Activated CD8-positive, alpha-beta memory T cell treated with anti-CD3 and anti-CD28 coated beads for 4 hours (primary cell): Measurements from ENCODE around the gene ASPRV1.

Source experiments
- DNase-seq, 2 donors: peaks; one replicate each; pipeline ENCODE4 v3.0.0-alpha.2; 2020; ENCODE audit warnings: low read depth in 2 of 2

ASPRV1 gene

DNA sequence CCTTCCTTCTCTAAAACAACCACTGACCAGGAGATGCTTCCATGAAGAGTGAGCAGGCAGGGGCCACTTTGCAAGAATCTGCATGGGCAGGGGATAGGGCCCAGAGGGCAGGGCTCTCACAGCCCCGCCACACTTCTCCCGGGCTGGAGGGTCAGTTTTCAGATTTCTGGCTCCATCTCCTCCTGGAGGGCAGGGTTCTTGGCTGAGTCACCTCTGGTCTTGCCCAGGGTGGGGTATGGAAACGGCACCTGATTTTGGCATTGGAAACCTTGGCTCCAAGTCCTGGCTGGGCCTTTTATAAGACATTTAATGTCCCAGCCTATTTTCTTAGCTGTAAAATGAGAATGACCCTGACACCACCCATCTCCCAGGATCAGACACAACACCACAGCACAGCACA, 27.6 kb upstream of the ASPRV1 start:
- DNase-seq, result no peak

- no peak for DNase-seq
Observed at GRCh38 chr2:69988086-69988635, 26.7 kb upstream of the ASPRV1 start.

GRCh38 chr2:69986691-69987090, 25.3 kb upstream of the ASPRV1 start:
- DNase-seq, result no peak

- no peak for DNase-seq
Observed at GRCh38 chr2:69985688-69986087, 24.3 kb upstream of the ASPRV1 start.

GRCh38 chr2:69985216-69985615, 23.8 kb upstream of the ASPRV1 start:
- DNase-seq, result no peak

GRCh38 chr2:69983392-69983966, 22.0 kb upstream of the ASPRV1 start:
- DNase-seq, result no peak

DNA sequence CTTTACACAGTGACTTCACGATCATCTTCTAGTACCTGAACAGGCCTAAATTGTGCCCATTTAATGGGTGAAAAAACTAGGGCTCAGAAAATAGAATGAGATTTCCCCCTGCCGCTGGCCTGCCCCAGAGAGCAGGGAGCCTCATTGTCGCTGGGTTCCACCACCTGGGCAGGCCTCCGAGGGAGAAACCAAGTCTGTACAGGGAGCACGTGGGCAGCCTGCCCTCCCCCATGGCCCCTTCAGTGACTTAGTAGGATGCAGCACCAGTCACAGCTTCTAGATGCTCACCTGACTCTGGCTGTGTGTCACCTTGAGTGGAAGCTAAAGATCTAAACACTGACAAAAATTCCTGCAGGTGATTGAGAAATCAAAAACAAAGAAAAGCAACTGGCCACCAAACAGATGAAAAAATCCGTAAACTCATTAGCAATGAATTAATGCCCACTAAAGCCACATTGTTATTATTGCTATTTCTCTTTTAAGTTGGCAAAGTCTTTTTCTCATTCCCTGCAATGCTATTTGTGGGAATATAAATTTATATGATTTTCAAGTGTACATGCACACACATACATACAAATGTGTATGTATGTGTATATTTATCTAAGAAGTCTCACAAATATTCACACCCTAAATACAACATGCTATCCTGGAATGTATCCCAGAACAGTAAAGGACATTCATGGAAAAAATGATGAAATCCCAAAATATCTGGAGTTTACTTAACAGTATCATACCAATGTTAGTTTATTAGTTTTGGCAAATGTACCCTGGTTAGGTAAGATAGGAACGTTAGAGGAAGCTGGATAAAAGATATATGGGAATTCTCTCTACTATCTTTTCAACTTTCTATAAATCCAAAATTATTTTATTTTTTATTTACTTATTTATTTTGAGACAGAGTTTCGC, 18.7 kb upstream of the ASPRV1 start:
- no peak for DNase-seq

DNA sequence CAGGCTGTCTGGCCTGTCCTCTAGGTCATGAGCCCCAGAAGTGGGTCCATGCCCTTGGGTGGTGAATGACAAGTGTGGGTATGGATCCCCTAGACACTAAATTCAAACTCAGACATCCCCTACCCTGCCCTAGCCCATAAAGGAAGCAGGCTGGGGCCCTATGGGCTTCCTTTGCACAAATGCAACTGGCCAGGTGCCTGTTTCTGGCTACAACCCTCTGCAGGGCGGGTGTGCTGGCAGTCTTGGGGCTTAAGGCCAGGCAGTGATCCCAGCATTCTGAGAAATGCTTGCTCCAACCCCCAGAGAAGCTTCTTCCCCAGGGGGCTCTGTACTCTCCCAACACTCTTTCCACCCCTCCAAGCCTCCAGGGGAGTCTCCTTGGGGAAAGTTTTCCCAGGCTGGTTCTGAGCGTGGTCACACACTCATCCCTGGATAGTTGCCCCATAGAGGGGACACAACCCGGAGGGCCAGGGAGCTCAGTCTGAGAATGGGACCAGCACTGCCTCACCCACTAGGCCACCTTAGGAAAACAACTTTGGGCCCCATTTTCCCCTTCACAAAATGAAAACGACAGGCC, 16.6 kb upstream of the ASPRV1 start:
- DNase-seq, result no peak

- DNase-seq, result no peak
Observed at GRCh38 chr2:69977186-69977585, 15.8 kb upstream of the ASPRV1 start.

- no peak for DNase-seq
Observed at GRCh38 chr2:69975853-69976462, 14.5 kb upstream of the ASPRV1 start.

DNA sequence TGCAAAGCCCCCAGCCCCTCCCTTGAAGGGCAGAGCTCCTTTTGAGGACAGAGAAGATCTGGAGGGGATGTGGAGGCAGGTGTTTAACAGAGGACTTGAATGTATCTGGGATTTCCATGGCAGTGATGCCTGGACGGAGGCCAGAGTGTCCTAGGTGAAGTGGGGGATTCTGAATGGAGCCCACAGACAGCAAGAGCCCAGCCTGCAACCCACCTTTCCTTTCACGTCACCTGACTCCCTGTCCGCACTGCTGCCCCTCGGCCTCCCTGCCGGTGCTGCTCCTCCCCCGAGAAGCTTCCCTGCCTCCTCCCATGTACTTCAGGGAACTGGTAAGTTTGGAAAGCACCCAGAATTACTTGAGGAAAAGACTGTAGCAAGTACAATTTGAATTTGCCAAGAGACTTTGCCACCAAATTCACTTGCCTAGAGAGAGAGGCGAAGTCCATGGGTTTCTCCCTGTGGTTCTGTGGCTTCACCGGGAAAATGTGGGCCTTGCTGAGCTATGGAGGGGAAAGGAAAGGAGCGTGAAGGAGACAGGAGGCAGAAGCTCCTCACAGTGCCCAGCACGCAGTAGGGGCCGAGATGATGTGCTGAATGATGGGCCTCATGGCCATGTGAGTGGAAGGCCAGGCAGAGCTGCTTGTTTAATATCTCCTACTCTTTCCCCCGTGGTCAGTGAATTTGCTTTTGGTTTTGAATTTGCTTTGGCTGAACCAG, 13.9 kb upstream of the ASPRV1 start:
- DNase-seq, result no peak

DNA sequence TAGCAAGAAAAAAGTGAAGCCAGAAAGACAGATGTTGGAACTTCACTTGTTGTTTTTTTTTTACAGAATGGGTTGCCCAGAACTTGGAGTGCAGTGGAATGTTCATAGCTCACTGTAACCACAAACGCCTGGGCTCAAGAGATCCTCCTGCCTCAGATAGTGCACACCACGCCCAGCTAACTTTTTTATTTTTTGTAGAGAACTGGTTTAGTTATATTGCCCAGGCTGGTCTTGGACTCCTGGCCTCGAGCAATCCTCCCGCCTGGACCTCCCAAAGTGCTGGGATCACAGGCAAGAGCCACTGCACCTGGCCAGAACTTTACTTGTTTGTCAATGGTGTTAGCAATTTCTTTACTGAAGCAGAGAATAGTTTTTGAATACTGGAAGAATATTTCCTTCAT, 11.9 kb upstream of the ASPRV1 start:
- no peak for DNase-seq

DNA sequence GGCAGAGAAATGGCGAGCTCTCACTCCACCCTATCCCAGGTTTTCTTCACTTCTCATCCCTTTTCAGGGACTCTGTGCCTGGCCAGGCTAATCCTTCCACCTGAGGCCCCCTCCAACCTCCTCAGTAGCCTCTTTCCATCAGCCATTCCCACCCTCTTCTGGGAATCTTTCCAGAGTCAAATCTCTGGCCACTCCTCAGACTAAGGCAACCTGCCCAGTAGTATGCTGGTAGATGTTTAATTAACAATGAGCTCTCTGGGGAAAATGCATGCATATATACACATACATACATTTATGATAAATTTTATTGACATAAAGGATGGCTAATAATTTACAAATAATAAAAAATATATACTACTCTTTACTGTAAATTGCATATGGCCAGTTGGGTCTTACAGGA, 11.4 kb upstream of the ASPRV1 start:
- no peak for DNase-seq

GRCh38 chr2:69969991-69970390, 8.6 kb upstream of the ASPRV1 start:
- DNase-seq, result no peak

DNA sequence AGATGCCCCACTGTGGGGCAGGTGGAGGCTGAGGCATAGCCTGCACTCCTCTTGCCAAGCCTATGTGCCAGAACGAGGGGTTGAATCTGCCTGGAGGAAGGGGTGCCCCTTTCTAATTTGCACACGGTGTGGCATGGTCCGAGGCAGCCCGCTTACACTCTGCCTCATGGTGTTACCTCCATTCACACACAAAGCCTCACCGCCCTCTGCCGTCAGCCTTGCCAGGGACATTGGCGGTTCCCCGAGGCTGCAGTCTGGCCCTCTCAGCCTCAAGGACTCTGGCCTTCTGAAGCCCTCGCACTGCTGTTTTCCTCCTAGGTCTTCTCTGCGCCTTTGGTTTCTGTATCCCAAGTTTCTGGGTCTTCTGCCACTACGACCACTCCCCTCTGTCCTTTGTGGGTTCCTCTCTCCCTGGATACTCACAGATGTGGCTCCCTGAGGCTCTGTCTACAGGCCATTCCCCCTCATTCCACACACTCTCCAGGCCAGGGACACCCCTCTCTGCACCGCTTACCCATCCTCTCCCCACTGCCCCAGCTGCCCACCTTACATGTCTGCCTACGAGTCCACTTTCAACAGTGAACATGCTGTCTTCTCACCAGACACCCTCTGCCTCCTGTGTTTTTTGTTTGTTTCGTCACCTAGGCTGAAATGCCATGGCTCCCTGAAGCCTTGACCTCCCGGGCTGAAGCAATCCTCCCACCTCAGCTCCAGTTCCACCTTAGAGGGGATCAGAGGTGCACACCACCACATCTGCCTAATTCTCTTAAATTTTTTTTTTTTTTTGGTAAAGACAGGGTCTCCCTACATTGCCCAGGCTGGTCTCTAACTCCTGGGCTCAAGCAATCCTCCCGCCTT, 7.9 kb upstream of the ASPRV1 start:
- DNase-seq, result no peak

DNA sequence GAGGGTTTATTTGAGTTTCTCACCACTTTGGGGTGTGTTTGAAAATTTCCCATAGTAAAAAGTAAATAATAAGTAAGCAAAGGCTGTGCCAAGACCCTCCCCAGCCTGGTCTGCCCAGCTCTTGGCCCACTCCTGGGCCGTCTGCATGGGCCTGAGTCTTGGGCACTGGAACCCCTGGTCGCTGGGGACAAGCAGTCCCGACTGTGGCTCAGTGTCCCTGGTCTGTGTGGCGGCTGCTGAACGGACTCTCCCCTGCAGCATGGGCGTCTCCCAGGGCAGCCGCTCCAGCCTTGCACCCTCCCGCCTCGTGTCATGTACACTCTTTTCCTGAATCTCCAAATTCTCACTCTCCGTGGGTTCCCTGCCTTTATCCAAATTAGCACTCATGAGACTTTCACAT, 7.2 kb upstream of the ASPRV1 start:
- no peak for DNase-seq

DNA sequence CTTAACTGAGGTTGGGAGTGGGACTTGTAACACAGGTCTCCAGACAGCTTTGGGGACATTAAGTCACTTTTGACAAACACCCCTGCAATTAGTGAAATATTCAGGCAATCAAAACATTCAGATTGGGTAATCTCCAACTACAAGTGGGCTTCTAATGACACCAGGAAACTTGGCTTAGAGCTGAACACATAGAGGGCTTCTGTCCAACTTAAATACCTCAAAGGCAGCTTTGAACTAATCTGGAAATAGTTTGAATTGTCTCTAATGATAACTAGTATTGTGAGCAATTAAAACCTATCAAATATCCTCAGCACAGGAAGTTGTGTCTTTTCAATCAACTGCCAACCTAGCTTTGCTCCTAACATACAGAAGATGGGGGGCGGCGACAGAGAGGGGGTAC, 5.1 kb upstream of the ASPRV1 start:
- DNase-seq, result no peak

DNA sequence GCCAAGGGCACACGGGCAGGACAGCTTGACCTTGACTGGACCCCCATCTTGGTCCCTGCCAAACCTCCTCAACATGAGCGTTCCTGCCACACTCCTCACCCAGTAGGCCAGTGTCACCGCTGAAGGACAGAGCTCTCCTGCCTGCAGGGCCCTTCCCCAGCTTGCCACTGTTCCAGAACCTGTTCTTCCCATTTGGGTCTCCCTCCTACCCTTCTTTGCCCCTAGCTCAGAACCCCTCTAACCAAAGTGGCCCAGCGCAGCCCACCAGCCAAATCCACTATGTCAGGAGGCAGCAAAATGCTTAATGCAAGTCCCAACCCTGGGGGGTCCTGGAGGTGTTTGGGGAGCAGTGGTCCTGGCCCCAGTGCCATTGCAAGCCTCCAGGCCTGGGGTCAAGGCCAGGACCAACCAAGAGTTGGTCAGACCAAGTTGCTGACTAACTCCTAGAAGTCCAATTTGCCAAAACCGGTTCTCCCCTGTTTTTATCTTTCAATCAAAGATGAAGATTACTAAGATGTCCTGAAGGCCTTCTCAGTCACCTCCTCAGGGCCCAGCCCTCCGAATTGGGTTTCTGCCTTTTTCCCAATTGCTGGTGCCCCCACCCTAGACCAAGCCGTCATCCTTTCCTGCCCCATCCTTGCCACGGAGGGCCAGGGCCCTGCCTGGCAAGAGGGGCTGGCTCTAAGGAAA, 4.5 kb upstream of the ASPRV1 start:
- no peak for DNase-seq

GRCh38 chr2:69964353-69964841, 3.0 kb upstream of the ASPRV1 start:
- no peak for DNase-seq
